PC-3 (cell line): ENCODE results near the gene EPB41L5. TPM values are rescaled to one million over a fixed set of nuclear protein-coding genes. Genes with fewer than 3 reads are reported as not detected.

Source experiments
- ATAC-seq: fragments of 200-7000 bp; cut with Tn5 transposase; 2 replicates; pipeline ENCODE4 v1.9.1; 2020; ENCODE audit warnings: mild to moderate bottlenecking, moderate library complexity
- BruUV-seq: library from RNA; stranded (reverse); fragments of 400-500 nt; replicated peaks from 2 replicates; lab custom pipeline; 2021; lab: Mats Ljungman, UMichigan
- CTCF ChIA-PET: fragments of 300-600 bp; sonication (Branson Sonifier 250); formaldehyde crosslinking; loops from one replicate; lab custom pipeline; 2022; ENCODE audit warnings: antibody characterized with exemption; lab: Charles Lee
- POLR2A ChIA-PET: fragments of 300-600 bp; sonication (Branson Sonifier 250); formaldehyde crosslinking; loops from one replicate; lab custom pipeline; 2022; ENCODE audit warnings: antibody characterized with exemption; ENCODE audit not compliant: unreplicated experiment; lab: Charles Lee
- DNase-seq: peaks from one replicate; pipeline ENCODE4 v3.0.0-alpha.2; 2015
- H2AFZ ChIP-seq: fragments of 300-600 bp; sonication (generic); 2 replicates; pipeline ENCODE4 v1.6.0; 2016; ENCODE audit warnings: antibody characterized with exemption, low read length
- H3F3A ChIP-seq: fragments of 300-600 bp; sonication (generic); one replicate; pipeline ENCODE4 v1.6.0; 2017; ENCODE audit warnings: antibody characterized with exemption, low read length, control low read depth, mild to moderate bottlenecking; ENCODE audit not compliant: unreplicated experiment
- H3K27ac ChIP-seq: fragments of 300-600 bp; sonication (generic); 2 replicates; pipeline ENCODE4 v1.5.1; 2016; ENCODE audit warnings: mild to moderate bottlenecking, low read length
- H3K27me3 ChIP-seq: fragments of 300-600 bp; sonication (generic); 2 replicates; pipeline ENCODE4 v1.6.1; 2016; ENCODE audit warnings: low read length, mixed read lengths
- H3K36me3 ChIP-seq: fragments of 300-600 bp; sonication (generic); 2 replicates; pipeline ENCODE4 v1.6.1; 2016; ENCODE audit warnings: low read depth, mixed run types, low read length, mixed read lengths
- H3K4me1 ChIP-seq: fragments of 300-600 bp; sonication (generic); 2 replicates; pipeline ENCODE4 v1.5.1; 2016; ENCODE audit warnings: low read length; ENCODE audit not compliant: insufficient read depth
- H3K4me2 ChIP-seq: fragments of 300-600 bp; sonication (generic); 2 replicates; pipeline ENCODE4 v1.6.0; 2016; ENCODE audit warnings: low read length
- H3K4me3 ChIP-seq: fragments of 300-600 bp; sonication (generic); 2 replicates; pipeline ENCODE4 v1.5.1; 2016; ENCODE audit warnings: mild to moderate bottlenecking, low read length, mixed read lengths
- H3K79me2 ChIP-seq: fragments of 300-600 bp; sonication (generic); 2 replicates; pipeline ENCODE4 v1.6.1; 2017; ENCODE audit warnings: low read length, mixed read lengths
- H3K9ac ChIP-seq: fragments of 300-600 bp; sonication (generic); 2 replicates; pipeline ENCODE4 v1.6.0; 2016; ENCODE audit warnings: mild to moderate bottlenecking, low read length
- H3K9me2 ChIP-seq: fragments of 300-600 bp; sonication (generic); replicated peaks from 2 replicates; pipeline ENCODE4 v1.6.1; 2016; ENCODE audit warnings: mixed run types, low read length, mixed read lengths
- H3K9me3 ChIP-seq: fragments of 300-600 bp; sonication (generic); 2 replicates; pipeline ENCODE4 v1.6.1; 2016; ENCODE audit warnings: low read length, mixed read lengths
- H4K20me1 ChIP-seq: fragments of 300-600 bp; sonication (generic); 2 replicates; pipeline ENCODE4 v1.6.1; 2016; ENCODE audit warnings: low read length, mixed read lengths
- CTCF ChIP-seq: fragments of 300-600 bp; sonication (generic); conservative IDR thresholded peaks from 2 replicates; pipeline ENCODE4 v1.5.1; 2017; ENCODE audit warnings: antibody characterized with exemption, low read depth, mild to moderate bottlenecking, low read length
- EZH2 ChIP-seq: fragments of 300-600 bp; sonication (generic); IDR thresholded peaks from one replicate; pipeline ENCODE4 v1.6.1; 2017; ENCODE audit warnings: antibody characterized with exemption, mild to moderate bottlenecking, low read length; ENCODE audit not compliant: unreplicated experiment
- EZH2phosphoT487 ChIP-seq: fragments of 300-600 bp; sonication (generic); IDR thresholded peaks from 2 replicates; pipeline ENCODE4 v1.6.1; 2018; ENCODE audit warnings: mild to moderate bottlenecking, antibody characterized with exemption, low read length, borderline replicate concordance
- intact Hi-C: fragments of 100-400 bp; cut with micrococcal nuclease; formaldehyde crosslinking; loops from 2 replicates; pipeline ENCODE4 v1.9.0; 2023
- total RNA-seq: library from RNA; depleted of rRNA; stranded (reverse); fragments of >200 nt; gene quantifications from 2 replicates; pipeline ENCODE4 v1.2.3, GENCODE V29; 2014

The EPB41L5 gene
- total RNA-seq, 1 experiment from 2014 or later: 11.7 TPM

- Histone ChIP-seq H3K4me1 (peaks cover 17% of the 10 kb centered on the region), H3K27ac (no peak overlapping the region), H3K4me3 (no peak overlapping the region), H3K9me2 (no peaks in the 10 kb centered on the region), H3K9me3 (no peaks in the 10 kb centered on the region), H3K27me3 (no peaks in the 10 kb centered on the region), H4K20me1 (no peaks in the 10 kb centered on the region), H2AFZ (no peak overlapping the region), H3F3A (no peaks in the 10 kb centered on the region), H3K79me2 (peaks cover 30% of the 10 kb centered on the region), H3K9ac (no peak overlapping the region), H3K36me3 (no peaks in the 10 kb centered on the region), H3K4me2 (peak overlapping the region; percentile 12)
- no peak for ATAC-seq
- TF ChIP-seq EZH2: no peak
- no peak for TF ChIP-seq EZH2phosphoT487
- no peak for TF ChIP-seq CTCF
- intact Hi-C loops: loop anchor here (10.0 kb wide), 2 partner anchors 48 to 312 kb away; no protein-coding TSS in a partner anchor
- no peak for DNase-seq
- BruUV-seq: no TSS peak
- POLR2A ChIA-PET: no interaction called here
- CTCF ChIA-PET: no interaction called here
Measured at GRCh38 chr2:120016800-120017199, 3.9 kb downstream of the EPB41L5 start.

- BruUV-seq: no TSS peak
- Histone ChIP-seq H3K9ac (no peak overlapping the region), H3F3A (no peaks in the 10 kb centered on the region), H3K4me2 (peak overlapping the region; percentile 12), H3K27me3 (no peaks in the 10 kb centered on the region), H3K79me2 (peaks cover 30% of the 10 kb centered on the region), H3K9me3 (no peaks in the 10 kb centered on the region), H4K20me1 (no peaks in the 10 kb centered on the region), H3K36me3 (no peaks in the 10 kb centered on the region), H3K4me1 (peaks cover 15% of the 10 kb centered on the region), H3K27ac (no peak overlapping the region), H3K9me2 (no peaks in the 10 kb centered on the region), H2AFZ (no peak overlapping the region), H3K4me3 (no peak overlapping the region)
- intact Hi-C loops: loop anchor here (10.0 kb wide), 2 partner anchors 48 to 312 kb away; no protein-coding TSS in a partner anchor
- TF ChIP-seq CTCF: no peak
- no peak for TF ChIP-seq EZH2phosphoT487
- TF ChIP-seq EZH2: no peak
- no peak for ATAC-seq
- POLR2A ChIA-PET: no interaction called here
- DNase-seq: no peak
- CTCF ChIA-PET: no interaction called here
Measured at GRCh38 chr2:120017201-120017600, 4.3 kb downstream of the EPB41L5 start.

GRCh38 chr2:120018549-120018948, 5.7 kb downstream of the EPB41L5 start:
- Histone ChIP-seq H3K4me1 (peaks cover 11% of the 10 kb centered on the region; the same call in 1 of the 2 replicates), H3K36me3 (no peaks in the 10 kb centered on the region), H3K9me2 (no peaks in the 10 kb centered on the region), H3K4me2 (no peak overlapping the region), H2AFZ (no peak overlapping the region), H3K27me3 (no peaks in the 10 kb centered on the region), H3K4me3 (no peak overlapping the region), H3K27ac (no peak overlapping the region), H3K9me3 (no peaks in the 10 kb centered on the region), H3K9ac (no peak overlapping the region), H4K20me1 (no peaks in the 10 kb centered on the region), H3F3A (no peaks in the 10 kb centered on the region), H3K79me2 (peaks cover 27% of the 10 kb centered on the region)
- no peak for ATAC-seq
- no TSS peak for BruUV-seq
- ChIA-PET CTCF (no interaction called here), POLR2A (interaction anchor here (0.7 kb wide), 1 partner anchor 74 kb away, joined by 8 read pairs; no protein-coding TSS in a partner anchor)
- intact Hi-C loops: loop anchor here (10.0 kb wide), 2 partner anchors 46 to 314 kb away; no protein-coding TSS in a partner anchor
- DNase-seq: no peak
- no peak for TF ChIP-seq EZH2phosphoT487
- no peak for TF ChIP-seq CTCF
- TF ChIP-seq EZH2: no peak
